ENCODE results near the gene TOP2A.

Gene TOP2A

GRCh38 chr17:40427002-40427491 is 9.4 kb upstream of the TOP2A start:
- H3K36me3 ChIP-seq (ENCODE audit: control insufficient read depth, insufficient read depth, low read length), result no peaks in the 10 kb centered on the region
- no peak overlapping the region for H3K4me3 ChIP-seq (replicated peaks; ENCODE audit: low read depth, low read length)
- no peaks in the 10 kb centered on the region for H3K27me3 ChIP-seq (replicated peaks; ENCODE audit: control insufficient read depth, insufficient read depth, low read length)
- DNase-seq (ENCODE audit: extremely low read depth, insufficient read length), result no peak
- TF ChIP-seq CTCF (IDR thresholded peaks at IDR 0.05; ENCODE audit: insufficient read depth, low read length, poor library complexity, severe bottlenecking), result peak; percentile 10

- Histone ChIP-seq H3K4me3 (replicated peaks; ENCODE audit: low read depth, low read length) (no peak overlapping the region), H3K36me3 (ENCODE audit: control insufficient read depth, insufficient read depth, low read length) (no peaks in the 10 kb centered on the region), H3K27me3 (replicated peaks; ENCODE audit: control insufficient read depth, insufficient read depth, low read length) (no peaks in the 10 kb centered on the region)
- DNase-seq (ENCODE audit: extremely low read depth, insufficient read length), result no peak
- no peak for TF ChIP-seq CTCF (IDR thresholded peaks at IDR 0.05; ENCODE audit: insufficient read depth, low read length, poor library complexity, severe bottlenecking)
Observed at GRCh38 chr17:40425741-40426140, 8.0 kb upstream of the TOP2A start.

- no peak overlapping the region for H3K4me3 ChIP-seq (replicated peaks; ENCODE audit: low read depth, low read length)
- no peaks in the 10 kb centered on the region for H3K27me3 ChIP-seq (replicated peaks; ENCODE audit: control insufficient read depth, insufficient read depth, low read length)
- DNase-seq (ENCODE audit: extremely low read depth, insufficient read length), result no peak
- H3K36me3 ChIP-seq (ENCODE audit: control insufficient read depth, insufficient read depth, low read length), result no peaks in the 10 kb centered on the region
- peak; percentile 9 for TF ChIP-seq CTCF (IDR thresholded peaks at IDR 0.05; ENCODE audit: insufficient read depth, low read length, poor library complexity, severe bottlenecking)
Observed at GRCh38 chr17:40422990-40423633, 5.4 kb upstream of the TOP2A start.

- no peak for TF ChIP-seq CTCF (IDR thresholded peaks at IDR 0.05; ENCODE audit: insufficient read depth, low read length, poor library complexity, severe bottlenecking)
- H3K27me3 ChIP-seq (replicated peaks; ENCODE audit: control insufficient read depth, insufficient read depth, low read length), result no peaks in the 10 kb centered on the region
- no peak for DNase-seq (ENCODE audit: extremely low read depth, insufficient read length)
- no peak overlapping the region for H3K4me3 ChIP-seq (replicated peaks; ENCODE audit: low read depth, low read length)
- no peaks in the 10 kb centered on the region for H3K36me3 ChIP-seq (ENCODE audit: control insufficient read depth, insufficient read depth, low read length)
Observed at GRCh38 chr17:40419559-40420331, 2.0 kb upstream of the TOP2A start.

DNA sequence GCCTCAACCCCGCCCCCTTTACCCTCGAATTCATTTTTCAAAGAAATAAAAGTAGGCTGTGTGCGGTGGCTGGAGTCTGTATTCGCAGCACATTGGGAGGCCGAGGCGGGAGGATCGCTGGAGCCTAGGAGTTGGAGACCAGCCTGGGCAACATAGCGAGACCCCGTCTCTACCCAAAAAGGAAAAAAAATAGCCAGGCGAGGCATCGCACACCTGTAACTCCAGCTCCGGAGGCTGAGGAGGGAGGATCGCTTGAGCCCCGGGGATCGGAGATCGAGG is 671 bp upstream of the TOP2A start:
- Histone ChIP-seq H3K36me3 (ENCODE audit: control insufficient read depth, insufficient read depth, low read length) (no peaks in the 10 kb centered on the region), H3K27me3 (replicated peaks; ENCODE audit: control insufficient read depth, insufficient read depth, low read length) (no peaks in the 10 kb centered on the region), H3K4me3 (replicated peaks; ENCODE audit: low read depth, low read length) (peak overlapping the region; percentile 80)
- no peak for DNase-seq (ENCODE audit: extremely low read depth, insufficient read length)
- no peak for TF ChIP-seq CTCF (IDR thresholded peaks at IDR 0.05; ENCODE audit: insufficient read depth, low read length, poor library complexity, severe bottlenecking)

Measured in GM06990 (cell line).